ENCODE results near the gene UBXN10.
"Not testable (repeated sequence)": the region's sequence is repeated elsewhere in the genome, so short reads cannot be mapped to it uniquely, and the experiment has no call there.

The UBXN10 gene

DNA sequence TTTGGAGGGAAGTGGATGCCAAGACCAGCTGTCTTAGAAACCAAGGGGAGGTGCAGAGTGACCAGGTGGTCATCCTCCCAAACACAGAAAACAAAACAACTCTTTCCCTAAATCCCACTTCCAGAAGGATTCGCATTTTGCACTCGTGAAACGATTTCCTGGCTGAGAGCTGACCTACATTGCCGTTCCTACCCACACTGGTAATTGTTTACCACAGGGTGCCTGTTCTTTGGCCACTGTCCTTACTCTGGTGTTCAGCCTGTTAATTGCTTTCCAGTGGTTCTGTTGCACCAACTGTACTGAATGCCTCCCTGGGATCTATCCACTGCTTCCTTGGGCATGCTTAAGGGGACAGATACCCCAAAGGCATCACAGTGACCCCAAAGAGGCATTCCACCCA, 23.6 kb downstream of the UBXN10 start:
- DNase-seq = no peak

DNA sequence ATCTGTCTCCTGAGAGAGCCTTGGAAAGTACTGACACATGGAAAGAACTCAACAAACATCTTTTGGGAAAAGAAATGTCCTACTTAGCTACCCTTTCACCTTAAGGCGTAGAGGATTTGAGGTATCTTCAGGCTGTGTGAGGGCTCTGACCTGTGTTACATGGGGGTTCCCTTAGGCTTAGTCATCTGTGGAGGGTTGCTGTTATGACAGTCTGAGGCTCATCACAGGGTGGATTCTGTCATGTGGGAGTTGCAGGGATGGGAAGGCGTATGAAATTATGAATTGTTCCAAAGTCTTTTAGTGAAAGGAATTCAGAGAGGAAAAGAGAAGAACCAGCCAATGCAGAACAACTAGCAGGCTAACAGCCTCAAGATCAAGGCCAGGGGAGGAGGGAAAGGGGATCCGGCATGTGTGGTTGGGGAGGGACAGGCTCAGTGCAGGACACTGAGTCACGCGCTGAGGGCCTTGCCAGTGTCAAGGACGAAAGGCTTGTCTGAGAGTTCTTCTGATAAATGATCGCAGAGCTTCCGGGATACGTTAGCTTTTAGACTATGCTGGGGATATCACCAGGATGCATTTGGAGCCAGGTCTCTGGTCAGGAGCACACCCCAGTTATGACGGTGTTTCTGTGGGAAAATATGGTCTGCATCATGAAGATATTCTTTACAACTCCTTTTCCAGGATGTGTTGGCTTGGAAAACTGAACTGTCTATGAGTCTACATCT, 25.0 kb downstream of the UBXN10 start:
- DNase-seq = no peak

DNA sequence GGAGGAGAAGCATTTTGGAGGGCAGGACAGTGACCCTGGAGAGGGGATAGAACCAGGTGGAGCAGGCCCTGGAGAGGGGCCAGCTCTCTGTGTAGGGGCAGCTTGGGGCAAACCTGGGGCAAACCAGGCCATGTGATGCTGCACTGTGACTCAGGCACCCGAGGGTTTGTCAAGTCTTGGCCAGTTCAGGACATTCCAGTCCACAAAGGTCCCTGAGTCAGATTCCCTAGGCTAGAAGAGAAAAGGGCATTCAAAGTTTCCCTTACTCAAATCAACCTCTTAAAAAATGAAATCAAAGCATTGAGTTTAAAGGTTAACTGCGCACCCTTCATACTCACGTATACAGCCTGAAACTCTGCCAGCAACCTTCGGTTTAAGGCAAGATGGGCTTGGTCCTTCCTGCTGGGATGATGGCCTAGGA, 25.6 kb downstream of the UBXN10 start:
- no peak for DNase-seq

DNA sequence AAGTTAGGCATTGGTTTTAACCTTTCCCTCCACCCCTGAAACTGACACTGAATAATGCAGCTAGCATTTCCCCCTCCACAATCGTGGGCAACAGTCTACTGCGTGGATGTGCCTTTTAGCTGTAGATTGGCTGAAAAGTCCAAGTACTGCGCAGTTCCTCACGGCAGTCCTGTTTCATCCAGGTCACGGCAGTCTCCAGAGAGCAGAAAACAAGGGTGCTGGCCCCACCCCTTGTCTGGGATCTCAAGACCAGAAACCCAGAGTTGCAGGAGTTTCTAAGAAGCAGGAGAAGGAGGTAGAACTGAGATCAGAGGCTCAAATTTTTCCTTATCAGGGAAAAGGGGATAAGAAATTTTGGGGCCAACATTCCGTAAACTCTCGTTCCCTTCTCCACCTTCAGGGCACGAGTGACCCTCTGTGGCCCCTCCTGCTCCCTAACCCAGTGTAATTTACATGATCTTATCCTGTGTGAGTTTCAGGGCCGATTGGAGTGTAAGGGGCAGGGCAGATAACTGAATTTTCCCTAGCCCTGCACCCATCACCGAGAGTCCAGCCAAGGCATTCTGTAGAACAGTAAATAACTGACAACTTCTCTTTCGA, 26.3 kb downstream of the UBXN10 start:
- DNase-seq = no peak

DNA sequence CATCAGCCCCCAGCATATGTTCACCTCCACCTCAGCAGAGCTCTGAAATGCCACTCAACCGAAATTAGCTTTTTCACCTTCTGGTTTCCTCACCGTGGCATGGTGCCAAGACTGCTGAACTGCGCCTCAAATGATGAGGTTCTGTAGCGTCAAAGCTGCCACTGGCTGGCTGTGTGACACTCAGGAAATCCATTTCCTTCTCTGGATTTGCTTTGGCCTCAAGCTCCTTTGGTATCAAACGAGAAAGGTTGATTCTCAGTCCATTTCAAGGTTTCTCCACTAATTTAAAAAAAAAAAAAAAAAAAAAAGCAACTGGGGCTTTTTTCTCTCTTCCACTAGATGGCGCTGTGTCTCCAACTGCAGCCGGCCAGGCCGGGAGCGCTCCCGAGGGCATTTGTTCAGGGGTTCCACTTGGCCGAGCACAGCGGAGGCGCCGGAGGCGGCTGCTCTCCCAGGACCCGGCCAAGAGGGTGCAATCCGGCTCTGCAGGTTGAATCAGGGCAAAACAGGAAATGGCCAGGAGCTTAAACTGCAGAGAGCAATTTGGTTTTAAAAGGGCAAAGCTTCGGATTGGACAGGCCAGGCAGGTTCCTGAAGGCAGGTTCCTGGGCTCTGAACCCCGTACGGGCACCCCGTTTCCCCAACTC, 26.9 kb downstream of the UBXN10 start:
- DNase-seq = peak; percentile 95

DNA sequence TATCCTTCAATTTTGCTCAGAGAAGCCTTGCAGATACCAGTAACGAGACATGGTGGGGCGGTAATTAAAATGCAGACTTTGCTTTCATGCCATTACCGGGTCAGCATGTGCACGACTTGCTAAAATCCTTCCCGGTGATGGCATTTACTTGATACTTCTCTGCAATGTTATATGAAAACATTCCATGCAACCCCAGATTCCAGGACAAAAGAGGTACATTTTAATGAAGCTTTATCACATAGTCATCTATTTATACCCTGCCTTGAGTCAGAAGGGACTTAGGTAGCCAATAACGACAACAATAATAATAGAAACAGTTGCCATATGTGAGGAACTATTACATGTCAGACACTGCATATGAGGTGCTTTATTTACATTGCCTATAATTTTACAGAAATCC, 29.8 kb downstream of the UBXN10 start:
- DNase-seq = no peak

DNA sequence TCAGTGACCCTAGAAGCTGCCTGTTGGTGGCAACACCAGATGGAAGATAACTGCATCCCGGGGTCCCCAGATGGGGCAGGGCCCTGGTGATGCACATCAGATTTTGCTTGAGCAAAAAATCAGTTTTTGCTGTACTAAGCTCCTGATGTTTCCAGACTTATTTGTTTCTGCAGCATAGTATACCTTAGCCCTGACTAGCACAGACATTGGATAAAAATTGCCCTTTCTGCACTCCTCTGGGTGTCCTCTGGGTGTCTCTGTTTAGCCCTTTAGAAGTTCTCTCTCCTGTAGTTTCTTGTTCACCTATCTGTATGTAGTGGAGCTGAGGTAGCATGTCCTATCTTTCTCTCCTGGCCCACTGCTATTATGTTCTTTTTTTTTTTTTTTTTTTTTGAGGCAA, 30.7 kb downstream of the UBXN10 start:
- no peak for DNase-seq

DNA sequence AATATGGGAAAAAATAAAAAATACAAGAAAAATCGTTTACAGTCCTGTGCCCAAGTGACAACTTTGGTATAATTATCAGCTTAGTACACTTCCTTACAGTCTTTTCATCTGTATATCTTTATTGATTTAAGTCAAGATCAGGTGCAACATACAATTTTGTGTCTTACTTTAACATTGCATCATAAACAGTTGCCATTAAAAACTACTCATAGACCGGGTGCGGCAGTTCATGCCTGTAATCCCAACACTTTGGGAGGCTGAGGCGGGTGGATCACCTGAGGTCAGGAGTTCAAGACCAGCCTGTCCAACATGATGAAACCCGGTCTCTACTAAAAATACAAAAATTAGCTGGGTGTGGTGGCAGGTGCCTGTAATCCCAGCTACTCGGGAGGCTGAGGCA, 33.2 kb downstream of the UBXN10 start:
- DNase-seq = not testable (repeated sequence)

DNA sequence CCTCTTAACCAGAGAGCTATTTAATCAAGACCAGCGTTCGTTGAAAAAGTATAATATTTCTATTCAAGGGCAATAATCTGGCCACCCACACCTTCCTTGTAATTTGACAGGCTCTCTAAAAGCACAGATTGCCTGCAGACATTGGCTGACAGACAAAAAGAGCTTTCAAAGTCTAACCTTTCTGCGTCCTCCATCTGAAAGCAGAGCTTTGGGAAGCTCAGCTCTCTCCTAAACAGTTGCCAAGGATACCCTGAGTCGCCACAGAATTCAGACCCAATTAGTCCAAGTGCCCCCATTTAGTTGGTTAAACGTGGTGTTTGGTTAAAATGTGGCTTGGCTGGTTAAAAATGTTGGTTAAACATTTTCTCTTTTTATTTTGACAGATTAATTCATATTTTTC, 34.1 kb downstream of the UBXN10 start:
- DNase-seq = no peak

DNA sequence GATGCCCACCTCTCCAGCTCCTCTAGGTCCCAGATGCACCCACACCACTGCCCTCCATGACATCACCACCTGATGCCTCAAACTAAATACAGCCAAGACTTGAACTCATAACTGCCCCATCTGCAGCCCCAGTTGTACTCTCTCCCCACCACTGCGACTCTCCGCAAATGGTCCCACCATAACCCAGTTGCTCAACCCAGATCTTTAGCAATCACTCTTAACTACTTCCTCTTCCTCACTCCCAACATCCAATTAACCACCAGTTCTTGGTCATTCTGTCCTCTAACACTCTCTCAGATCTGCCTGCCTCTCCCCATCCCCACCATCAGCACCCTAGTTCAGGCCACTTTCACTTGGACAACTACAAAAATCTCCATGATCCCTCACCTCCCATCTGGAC, 37.2 kb downstream of the UBXN10 start:
- no peak for DNase-seq

DNA sequence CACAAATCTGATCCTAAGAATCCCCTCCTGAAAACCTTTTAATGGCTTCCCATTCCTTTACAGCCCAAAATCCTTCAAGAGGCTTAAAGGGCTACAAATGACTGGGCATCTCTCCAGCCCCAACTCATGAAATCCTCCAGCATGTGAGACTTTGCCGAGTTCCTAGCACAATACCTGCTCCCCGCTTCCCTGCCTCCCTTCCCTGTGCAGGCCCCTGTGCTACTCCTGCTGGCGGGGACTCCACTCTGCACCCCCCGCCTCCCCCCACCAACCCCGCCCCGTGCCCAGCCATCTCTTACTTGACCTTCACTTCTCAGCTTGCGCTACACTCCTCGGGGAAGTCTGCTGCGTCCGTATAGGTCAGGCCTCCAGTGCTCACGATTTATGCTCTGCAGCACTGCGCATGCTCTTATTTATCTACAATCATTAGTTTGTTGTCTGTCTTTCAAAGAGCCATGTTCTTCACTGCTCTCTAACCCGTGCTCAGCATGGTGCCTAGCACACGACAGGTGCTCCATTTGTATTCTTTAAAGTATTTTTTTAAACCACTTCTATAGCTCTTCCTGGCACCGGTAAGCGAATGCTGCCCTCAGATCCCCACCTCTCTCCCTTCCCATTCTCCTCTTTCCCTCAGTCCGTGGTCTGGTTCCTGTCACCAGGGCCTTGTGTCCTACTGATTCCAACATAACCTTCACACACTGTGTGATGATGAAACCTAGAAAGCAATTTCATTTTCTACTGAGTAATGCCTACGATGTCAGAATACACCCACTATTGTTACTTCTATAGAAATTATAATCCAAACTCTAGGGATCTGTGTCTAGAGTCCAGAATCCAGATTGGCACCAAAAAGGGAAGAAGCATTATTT, 37.9 kb downstream of the UBXN10 start:
- DNase-seq = peak; percentile 51

DNA sequence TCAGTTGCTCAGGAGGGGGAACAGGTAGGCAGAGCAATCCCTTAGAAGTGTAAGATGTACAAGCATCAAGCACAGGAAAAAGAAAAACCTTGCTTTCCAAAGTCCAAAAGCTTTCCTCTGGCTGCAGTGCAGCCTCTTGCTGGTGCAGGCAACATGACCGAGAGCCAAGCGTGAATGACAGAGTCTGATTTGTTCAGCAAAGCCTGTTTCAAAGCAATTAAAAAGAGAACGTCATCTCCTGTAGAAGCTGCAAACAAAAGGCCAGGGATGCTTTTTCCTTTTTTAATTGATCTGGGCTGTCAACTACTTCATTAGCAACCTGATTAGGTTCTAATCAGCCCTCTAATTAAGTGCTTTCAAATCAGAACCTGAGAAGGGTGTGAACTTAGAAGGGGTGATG, 38.6 kb downstream of the UBXN10 start:
- no peak for DNase-seq

DNA sequence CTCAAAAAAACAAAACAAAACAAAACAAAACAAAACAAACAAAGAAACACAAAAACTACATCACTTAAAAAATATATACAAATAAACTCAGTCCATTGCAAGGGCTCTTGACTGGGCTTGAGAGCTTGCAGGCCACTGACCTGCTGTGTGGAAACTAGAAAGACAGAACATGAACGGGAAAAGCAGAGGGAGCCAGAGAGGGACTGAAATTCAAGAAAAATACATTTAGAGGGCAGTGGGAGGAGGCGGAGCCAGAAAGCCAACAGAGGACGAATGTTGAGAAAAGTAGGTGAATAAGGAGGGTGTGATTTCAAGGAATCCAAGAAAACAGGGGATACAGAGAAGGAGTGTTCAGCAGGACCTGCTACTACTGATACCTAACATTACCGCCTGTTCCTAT, 41.8 kb downstream of the UBXN10 start:
- DNase-seq = no peak

DNA sequence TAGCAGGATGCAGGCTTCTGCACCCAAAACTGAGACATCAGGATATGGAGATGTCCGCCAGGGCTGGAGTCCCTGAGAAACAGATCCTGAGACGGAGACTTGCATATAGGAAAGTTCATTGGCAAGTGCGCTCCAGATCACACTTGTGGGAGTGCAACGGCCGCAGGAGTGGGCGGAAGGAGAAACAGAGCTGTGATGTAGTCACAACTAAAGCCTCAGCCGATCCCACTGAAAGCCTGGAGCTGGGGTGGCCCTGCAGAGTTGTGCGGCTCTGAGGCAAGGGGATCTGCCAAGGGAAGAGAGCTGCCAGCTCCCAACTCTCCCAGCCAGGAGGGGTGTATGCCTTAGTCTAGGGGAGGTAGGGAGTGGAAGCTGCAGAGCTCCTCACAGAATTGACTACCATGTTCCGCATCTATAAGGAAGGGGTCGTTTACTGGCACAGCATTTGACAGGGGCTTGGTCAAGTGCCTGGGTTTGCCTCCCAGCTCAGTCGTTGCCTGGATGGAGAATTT, 42.5 kb downstream of the UBXN10 start:
- DNase-seq = no peak

DNA sequence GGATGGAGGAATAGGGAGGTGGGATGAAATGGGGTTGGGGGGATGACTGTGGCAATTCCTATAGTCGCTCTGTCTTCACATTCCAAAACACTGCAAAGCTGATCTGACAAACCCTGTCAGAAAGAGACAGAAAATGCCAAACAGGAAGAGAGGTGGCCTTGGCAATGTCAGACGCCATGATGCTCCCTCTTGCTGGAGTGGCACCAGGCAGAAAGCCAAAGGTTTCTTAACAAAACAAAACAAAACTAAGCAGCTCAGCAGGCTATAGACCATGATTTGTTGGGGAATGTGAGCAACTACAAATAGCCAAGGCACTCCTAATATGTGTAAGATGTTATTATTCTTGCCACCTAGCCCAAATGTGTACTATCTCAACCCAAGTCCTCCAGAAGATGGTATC, 43.3 kb downstream of the UBXN10 start:
- DNase-seq = peak; percentile 29

DNA sequence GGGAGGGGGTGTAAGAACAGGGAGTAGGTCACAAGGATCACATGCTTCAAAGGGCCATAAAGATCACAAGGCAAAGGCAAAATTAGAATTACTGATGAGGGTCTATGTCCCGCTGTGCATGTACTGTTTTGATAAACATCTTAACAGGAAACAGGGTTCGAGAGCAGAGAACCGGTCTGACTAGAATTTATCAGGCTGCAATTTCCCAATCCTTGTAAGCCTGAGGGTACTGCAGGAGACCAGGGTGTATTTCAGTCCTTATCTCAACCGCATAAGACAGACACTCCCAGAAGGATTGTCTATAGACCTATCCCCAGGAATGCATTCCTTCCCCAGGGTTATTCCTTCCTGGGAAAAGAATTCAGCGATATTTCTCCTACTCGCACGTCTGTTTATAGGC, 46.7 kb downstream of the UBXN10 start:
- not testable (repeated sequence) for DNase-seq

DNA sequence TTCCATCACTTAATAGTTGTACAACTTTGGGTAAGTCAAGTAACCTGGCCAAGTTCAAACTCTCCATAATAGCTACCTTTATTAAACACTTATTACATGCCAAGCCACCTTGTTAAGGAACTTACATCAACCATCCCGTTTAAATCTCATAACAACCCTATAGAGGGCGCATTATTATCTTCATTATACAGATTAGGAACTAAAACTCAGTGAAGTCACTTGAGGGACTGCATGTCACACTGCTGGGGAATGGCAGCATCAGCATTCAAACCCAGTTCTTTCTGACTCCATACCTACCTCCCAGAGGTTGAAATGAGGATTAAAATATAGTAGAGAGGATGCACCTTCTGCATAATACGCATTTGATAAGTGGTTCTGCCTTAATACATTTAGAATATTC, 47.5 kb downstream of the UBXN10 start:
- DNase-seq = peak; percentile 48

DNA sequence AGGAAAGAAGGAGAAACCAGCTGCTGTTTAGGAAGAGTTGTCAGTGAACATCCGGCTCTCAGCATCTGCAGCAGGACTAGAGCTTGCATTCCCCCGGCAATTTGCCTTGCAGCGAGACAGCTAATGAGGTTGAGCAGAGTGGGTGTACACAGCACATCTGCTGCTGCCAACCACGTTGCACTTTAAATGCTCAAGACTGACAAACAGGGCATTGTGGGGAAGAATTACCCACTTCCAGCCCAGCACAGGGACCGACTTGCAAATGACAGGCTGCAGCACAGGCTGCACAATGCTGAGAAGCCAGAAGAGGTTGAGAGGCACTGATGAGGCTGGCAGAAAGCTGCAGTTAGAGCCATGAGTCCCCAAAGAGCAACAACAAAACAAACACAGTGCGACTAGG, 48.0 kb downstream of the UBXN10 start:
- peak; percentile 39 for DNase-seq

DNA sequence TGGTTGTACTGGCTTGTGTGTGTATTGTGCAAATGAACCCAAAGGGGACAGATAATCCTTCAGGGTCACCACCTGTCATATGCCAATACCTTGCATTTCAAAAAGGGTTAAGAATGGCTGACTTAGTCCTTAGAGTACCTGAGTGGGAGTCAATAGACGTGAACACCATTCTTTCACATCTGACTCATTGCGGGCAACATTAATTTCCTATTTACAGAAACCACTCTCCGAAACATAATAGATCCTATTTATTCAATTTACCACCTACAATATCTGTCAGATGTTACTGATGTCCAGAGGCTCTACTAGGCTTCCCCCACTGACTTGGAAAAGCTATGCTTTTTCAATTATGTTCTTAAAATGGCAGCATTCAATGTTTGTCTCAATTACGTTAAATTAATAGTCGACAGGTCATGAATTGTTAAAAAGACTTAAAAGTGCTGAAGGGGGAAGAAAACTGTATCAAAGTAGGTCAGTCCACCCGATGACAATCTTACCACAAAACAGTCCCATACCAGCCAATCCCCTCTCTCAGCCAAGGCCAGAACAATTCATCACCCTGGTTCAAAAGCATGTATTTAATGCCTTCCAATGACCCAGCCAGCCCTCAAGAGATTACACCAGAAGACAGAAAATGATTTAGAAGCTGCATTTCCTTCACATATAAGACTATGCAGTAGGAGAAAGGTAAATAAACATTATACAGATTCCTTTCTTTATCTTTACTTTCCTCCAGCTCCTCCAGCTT, 49.1 kb downstream of the UBXN10 start:
- DNase-seq = no peak

DNA sequence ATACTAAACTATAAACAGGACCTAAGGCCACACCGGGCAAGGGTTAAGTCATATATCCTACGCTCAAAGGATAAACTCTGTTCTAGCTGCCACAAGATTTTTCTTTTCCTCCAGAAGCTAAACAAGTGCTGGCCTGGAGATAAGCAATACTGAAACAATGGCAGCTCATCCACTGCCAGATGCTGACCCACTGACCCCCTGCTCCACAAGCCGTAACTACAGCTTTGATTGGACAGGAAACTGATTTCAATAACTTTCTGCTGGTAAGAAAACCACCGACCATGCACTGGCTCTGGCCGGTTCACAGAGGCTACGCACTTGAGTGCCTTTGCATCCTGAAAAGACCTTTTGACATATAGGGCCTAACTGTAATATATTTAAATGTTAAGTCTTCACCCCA, 51.8 kb downstream of the UBXN10 start:
- no peak for DNase-seq

DNA sequence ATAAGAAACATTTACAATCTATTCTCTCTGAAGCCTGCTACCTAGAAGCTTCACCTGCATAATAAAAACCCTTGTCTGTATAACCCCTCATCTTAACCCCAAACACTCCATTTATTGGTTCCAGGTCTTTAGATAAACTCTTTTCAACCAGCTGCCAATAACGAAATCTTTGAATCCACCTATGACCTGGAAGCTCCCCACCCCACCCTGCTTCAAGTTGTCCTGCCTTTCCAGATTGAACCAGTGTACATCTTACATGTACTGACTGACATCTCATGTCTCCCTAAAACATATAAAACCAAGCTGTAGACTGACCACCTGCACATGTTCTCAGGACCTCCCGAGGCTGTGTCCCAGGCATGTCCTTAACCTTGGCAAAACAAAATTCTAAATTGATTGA, 54.1 kb downstream of the UBXN10 start:
- no peak for DNase-seq

DNA sequence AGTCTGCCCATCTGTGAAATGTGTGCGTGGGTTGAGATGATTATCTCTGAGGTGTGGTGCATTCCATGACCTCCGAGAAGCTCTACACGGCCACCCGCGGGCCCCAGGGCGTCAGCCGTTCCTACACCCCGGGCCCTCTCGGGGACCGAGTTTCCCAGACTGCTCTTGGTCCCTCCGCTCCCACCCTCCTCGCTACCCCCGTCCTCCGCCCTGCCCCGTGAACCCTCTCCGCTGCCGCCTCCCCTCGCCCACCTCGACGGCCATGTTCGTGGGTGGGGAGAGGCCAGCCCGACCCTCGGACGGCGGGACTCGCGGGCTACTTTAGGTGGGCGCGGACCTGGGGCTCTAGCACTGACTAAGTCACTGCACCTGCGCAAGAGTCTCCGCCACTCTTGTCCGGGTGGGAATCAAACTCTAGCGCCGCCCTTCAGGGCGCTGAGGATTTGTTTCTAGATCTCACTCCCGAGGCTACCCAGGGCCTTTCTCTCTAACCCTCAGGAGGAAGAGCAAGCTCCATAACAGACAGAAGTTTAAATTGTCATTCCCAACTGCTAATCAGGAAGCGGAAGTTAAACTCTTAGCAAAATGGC, 57.1 kb downstream of the UBXN10 start:
- DNase-seq = no peak

All from DMS153 (cell line).